SKM-1 treated with dmso at 0.1 percent for 144 hours (cell line): Measurements from ENCODE around the gene CDH4.

Source experiments
- DNase-seq: peaks from one replicate; lab custom pipeline; 2025; ENCODE audit not compliant: unreplicated experiment; lab: John Stamatoyannopoulos, UW

The CDH4 gene

GRCh38 chr20:61436283-61436666 lies 184.2 kb downstream of the CDH4 start:
- DNase-seq: no peak

DNA sequence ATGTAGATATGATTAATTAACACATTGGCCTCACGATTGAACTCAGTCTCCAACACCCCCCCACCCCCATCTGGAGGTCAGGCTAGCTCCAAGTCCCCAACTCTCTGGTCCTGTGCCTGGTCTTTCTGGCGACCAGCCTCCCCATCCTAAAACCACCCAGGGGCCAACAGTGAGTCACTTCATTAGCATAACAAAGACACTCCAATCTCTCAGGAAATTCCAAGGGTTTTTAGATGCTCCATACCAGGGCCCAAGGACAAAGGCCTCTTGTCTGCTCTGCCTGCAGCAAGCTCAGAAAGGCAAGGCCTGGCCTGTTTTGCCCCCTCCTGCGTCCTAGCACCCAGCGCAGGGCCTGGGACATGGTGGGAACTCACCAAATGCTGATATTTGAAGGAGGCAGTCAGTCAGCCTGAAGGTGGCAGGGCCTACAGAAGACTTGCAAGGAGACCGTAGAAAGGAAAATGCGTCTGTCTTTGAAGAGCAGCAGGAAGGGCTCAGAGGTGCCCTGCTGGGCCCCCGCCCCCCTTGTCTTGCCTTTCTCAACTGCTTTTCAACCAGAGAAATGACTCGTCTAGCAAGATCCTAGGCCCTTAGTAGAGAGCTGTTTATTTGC lies 184.7 kb downstream of the CDH4 start:
- no peak for DNase-seq

DNA sequence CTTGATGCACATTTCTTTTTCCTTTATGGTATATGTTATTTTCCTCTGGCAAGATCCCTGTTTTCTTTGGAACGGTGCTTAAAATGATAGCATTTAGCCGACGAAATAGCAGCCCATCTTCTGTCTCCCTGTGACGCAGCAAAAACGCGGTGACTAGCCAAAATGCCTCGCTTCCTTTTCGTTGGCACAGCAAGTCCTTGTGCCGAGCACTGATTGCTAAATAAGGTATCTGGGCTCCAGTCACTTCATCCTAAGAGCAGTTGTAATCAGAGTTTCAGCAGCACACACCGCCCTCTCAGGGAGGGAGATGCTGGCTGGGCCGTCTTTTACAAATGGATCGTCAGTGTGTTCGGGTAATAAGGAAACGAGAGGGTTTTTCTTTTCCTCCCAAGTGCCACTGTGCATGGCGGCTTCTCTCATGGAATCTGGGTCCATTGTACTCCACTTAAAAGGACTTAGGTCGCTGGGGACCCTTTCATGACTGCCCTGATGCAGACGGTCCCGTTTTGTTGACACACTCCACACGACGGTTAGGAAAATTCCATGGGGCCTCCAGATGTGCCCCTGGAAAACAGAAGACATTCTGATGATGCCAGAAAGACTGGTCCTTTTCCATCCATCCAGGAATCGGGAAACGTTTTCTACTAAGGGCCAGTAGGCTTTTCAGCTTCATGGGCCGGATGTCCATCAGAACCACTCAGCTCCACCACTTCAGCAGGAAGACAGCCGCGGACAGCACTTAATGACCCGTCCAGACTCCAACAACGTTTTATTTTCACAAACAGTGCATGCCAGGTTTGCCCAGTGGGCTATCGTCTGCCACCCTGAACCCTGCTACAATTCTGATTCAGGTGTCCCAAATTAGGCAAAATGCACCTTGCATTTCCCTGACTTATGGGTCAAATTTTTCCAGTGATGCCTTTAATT lies 185.5 kb downstream of the CDH4 start:
- DNase-seq: no peak

DNA sequence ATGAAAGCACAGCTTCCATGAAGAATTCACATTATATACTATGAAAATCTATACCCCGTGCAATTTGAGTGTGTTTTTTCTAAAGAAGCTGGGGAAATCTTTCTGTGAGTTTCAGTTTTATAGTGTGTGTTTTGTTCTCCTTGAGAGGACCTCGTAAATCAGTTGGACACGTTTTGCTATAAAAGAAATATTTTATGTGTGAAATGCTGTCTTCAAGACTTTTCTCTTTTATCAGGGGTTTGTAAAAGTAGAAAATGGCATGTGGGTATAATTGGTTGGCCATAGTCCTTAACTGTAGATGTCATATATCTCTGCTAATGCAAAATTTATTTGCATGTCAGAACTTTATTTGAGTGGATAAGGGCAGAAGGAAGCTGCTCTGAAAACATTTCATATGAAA lies 186.2 kb downstream of the CDH4 start:
- no peak for DNase-seq

DNA sequence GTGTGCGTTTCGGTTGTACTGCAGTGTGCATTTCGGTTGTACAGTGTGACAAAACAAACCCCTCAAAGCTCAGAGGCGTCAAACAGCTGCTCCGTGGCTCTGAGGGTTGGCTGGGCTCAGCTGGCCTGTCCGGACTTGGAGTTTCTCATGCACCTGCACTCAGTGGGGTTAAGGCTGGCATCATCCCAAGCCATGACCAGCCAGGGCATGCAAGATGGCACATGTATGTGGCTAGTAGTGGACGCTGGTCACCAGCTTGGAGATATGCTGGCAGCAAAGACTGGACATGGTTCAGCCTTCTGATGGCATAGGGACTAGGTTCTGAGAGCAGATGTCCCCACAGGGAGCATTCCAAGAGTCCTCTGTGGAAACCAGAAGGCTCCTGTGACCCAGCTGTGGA lies 187.2 kb downstream of the CDH4 start:
- no peak for DNase-seq

DNA sequence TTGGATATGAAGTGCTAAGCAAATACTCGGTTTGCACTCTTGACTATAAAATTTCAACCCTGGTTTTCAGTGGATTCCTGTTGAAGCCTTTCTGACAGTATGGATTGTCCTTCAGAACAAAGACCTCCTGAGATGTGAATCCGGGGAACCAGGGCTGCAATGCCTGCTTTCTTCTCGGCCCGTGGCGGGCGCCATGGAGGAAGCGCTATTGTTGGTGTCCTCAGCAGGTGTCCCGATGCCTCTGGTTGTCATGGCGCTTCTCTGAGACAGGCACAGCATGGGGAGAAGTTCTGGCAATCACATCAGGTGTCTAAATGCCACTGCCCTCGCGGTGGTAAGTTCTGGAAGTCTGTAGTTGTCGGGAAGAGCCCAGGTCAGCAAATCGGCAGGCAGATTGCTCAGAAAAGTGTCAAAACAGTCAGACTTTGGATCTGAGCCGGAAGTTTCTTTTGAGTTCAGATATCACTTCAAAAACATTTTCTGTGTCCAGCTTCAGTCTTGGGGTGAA lies 188.5 kb downstream of the CDH4 start:
- no peak for DNase-seq

DNA sequence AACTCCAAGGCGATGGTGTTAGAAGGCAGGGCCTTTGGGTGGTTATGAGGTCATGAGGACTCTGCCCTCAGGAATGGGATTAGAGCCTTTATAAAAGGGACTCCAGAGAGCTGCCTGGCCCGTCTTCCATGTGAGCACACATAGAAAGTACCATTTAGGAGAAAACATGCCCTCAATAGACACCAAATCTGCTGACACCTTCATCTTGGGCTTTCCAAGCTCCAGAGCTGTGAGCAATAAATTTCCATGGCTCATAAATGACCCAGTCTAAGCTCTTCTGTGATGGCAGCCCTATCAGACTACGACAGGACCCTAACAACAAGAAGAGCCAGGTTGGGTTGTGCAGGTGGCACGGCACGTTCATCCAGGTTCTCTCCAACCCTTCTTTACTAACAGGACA lies 189.5 kb downstream of the CDH4 start:
- DNase-seq: no peak

DNA sequence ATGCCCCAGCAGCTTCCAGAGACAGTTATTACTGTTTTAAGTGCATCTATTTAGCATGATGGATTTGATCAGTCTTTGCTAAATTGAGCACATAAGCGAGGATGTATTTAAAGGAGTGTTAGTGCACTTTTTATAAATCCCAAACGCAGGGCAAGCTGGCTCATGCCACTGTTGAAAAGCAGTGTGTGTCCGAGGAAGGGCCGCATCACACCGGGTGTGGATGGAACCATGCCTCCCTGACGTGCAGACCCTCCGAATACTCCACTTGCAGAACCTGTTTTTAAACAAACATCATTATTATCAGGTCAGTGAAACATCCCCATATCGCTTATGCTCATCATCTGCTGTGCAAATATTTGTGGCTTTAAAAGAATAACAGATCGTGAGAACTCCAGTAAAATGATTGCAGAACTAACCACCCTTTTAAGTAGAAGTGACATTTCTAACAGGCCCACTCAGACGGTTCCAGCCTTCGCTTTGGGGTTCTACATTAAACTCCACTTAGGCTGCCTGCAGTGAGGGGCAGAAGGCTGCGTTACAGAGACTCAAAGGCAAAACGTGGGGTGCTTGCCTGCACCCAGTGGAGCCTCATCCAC lies 190.1 kb downstream of the CDH4 start:
- no peak for DNase-seq

DNA sequence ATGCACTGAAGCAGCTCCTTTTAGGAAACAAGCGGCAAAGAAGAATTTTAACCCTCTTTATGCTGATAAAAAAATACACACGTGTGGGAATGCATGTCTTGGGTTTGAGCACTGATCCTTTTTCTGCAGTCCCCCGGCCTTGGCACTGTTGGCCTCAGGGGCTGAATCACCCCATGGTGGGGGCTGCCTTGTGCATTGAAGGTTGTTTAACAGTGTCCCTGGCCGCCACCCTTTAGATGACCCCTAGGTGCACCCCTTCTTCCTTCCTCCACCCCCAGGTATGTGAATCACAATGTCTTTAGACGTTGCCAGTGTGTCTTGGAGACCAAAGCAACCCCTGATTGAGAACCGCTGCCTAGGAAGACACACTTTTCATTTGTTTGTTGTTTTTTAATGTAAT lies 190.7 kb downstream of the CDH4 start:
- DNase-seq: no peak

- no peak for DNase-seq
These were observed 191.5 kb downstream of the CDH4 start for GRCh38 chr20:61443443-61444126.

DNA sequence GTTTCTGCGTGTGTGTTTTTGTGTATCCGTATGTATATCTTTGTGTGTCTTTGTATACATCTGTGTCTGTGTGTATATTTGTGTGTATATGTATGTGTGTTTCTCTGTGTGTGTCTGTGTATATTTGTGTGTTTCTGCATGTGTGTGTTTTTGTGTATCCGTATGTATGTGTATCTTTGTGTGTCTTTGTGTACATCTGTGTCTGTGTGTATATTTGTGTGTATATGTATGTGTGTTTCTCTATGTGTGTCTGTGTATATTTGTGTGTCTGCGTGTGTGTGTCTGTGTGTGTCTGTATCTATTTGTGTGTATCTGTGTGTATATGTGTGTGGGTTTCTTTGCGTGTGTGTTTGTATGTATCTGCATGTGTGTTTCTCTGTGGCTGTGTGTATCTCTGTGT lies 192.6 kb downstream of the CDH4 start:
- DNase-seq: no peak

DNA sequence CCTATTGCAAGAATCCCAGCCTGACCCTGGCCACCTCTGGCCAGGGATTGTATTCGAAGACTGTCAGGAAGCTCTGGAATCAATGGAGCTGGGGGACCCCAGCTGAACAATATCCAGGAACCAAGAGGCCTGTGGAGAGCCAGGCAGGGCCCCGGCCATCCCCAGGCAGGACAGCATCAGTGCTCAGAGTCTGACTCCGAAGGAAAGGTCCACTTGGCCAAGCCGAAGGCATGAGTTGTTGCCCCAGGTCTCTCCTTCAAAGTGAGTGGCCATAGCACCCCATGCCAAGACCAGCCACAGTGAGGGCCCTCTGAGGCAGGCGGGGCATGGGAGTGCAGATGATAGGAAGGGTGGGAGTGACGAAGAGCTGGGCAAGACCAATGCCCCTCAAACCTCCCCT lies 193.1 kb downstream of the CDH4 start:
- DNase-seq: no peak

DNA sequence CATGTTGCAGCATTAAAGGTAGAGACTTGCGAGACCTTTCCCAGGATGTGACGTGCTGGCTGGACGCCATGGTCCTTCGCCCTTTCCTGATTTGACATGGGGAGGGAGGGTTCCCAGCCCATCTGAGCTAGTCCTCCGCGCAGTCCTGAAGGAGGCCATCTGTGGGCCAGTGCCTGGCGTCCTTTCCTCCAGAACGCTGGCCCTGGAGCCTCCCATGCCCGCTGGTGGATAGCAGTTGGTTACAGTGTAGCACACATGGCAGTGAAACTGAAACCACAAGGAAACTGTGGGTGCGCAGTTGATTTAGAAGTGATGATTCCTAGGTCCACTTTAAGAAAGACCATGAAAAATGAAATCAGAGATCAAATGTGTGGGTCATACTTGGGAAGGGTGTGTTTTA lies 193.7 kb downstream of the CDH4 start:
- no peak for DNase-seq

GRCh38 chr20:61447952-61448351 lies 195.9 kb downstream of the CDH4 start:
- no peak for DNase-seq

GRCh38 chr20:61448386-61448785 lies 196.3 kb downstream of the CDH4 start:
- DNase-seq: no peak

DNA sequence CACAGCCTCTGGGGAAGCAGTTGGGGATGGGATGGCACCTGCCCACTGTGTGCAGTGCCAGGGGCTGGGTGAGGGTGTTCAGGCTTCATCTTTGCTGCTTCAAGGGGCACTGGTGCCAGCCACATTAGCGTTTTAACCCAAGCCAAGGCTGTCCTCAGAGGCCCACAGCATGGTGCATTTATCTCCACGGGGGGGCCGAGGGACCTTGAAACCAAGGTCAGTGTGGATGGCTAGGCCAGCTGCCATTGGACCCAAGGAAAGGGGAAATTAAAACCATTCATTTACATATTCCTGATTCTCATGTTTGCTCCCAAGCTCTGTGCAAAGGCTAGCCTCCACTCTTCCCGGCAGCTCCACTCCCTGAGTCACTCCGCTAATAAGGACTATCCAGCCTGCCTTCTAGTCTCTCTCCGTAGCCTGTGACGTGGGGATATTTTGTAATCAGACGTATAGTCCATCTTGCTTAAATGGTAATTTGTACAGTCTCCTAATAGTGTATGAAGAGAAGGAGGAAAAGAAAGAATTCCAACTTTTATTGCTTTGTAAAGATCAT lies 197.1 kb downstream of the CDH4 start:
- DNase-seq: no peak

- DNase-seq: no peak
These were observed 197.9 kb downstream of the CDH4 start for GRCh38 chr20:61449916-61450315.

- DNase-seq: no peak
These were observed 198.5 kb downstream of the CDH4 start for GRCh38 chr20:61450549-61450948.

DNA sequence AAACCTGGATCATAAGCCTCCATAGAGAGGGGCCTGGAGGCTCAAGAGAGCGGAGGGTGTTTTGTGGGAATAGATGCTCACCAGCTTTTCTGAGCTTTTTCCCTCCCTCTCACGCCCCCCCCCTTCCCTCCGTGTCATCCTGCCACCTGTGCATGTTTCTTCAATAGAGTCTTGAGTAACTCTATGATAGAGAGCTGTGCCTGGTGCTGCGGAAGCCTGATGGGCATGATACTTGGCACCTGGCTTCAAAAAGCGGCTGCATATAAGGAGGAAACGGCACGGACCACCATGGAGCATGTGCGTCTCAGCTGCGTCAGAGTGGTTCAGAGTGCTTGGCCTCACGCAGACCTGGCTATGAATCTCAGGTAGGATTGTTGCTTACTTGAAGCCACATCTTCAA lies 198.9 kb downstream of the CDH4 start:
- DNase-seq: no peak

GRCh38 chr20:61451953-61452352 lies 199.9 kb downstream of the CDH4 start:
- DNase-seq: no peak

DNA sequence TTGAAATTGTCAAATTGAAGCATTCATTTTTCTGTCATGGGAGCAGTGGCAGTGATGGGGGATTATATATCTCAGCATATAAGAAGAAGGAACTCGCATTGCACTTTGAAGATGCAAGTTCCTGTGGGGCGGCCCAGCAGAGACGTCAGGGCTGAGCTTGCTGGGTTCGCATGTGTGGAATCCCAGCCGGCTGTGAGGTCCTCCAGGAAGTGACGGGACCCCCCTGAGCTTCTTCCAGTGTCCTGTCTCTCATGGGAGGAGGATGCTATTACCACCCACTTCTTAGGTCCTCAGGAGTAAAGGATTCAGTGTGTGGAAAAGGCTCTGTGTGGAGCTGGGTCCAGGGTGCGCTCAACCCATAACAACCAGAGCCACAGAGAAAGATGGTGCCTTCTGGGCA lies 201.2 kb downstream of the CDH4 start:
- no peak for DNase-seq
